NB4 (cell line): ENCODE measurements around the gene CRADD.
A peak's percentile ranks its signal among the peaks of the same experiment; 100 is the strongest.

Experiments
- DNase-seq: peaks from one replicate; pipeline ENCODE4 v3.0.0; 2010; ENCODE audit warnings: low read depth
- H3K4me3 ChIP-seq: one replicate; pipeline ENCODE4 v1.5.1; 2011; ENCODE audit warnings: mild to moderate bottlenecking, low read depth, low read length, moderate library complexity
- MAX ChIP-seq: IDR thresholded peaks from 2 replicates; pipeline ENCODE4 v1.6.1; 2011; ENCODE audit warnings: low read depth, low read length
- MYC ChIP-seq: IDR thresholded peaks from 2 replicates; pipeline ENCODE4 v1.6.1; 2011; ENCODE audit warnings: low read depth, low read length
- POLR2A ChIP-seq: IDR thresholded peaks from 2 replicates; pipeline ENCODE4 v1.6.1; 2011; ENCODE audit warnings: mild to moderate bottlenecking; ENCODE audit not compliant: insufficient read length; ENCODE audit errors: extremely low read depth
- TF ChIP-seq, protein P1 (sequence below): IDR thresholded peaks from one replicate; pipeline ENCODE4 v1.5.1; 2012; ENCODE audit warnings: low read depth, low read length

CRADD gene

GRCh38 chr12:93789767-93790166 lies 112.6 kb downstream of the CRADD start:
- DNase-seq: no peak
- TF ChIP-seq POLR2A: no peak
- TF ChIP-seq MAX: no peak
- TF ChIP-seq, protein P1, sequence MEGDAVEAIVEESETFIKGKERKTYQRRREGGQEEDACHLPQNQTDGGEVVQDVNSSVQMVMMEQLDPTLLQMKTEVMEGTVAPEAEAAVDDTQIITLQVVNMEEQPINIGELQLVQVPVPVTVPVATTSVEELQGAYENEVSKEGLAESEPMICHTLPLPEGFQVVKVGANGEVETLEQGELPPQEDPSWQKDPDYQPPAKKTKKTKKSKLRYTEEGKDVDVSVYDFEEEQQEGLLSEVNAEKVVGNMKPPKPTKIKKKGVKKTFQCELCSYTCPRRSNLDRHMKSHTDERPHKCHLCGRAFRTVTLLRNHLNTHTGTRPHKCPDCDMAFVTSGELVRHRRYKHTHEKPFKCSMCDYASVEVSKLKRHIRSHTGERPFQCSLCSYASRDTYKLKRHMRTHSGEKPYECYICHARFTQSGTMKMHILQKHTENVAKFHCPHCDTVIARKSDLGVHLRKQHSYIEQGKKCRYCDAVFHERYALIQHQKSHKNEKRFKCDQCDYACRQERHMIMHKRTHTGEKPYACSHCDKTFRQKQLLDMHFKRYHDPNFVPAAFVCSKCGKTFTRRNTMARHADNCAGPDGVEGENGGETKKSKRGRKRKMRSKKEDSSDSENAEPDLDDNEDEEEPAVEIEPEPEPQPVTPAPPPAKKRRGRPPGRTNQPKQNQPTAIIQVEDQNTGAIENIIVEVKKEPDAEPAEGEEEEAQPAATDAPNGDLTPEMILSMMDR: no peak
- TF ChIP-seq MYC: no peak
- H3K4me3 ChIP-seq: no peak overlapping the region

GRCh38 chr12:93790472-93791152 lies 113.4 kb downstream of the CRADD start:
- peak; percentile 37 for DNase-seq
- TF ChIP-seq, protein P1: no peak
- TF ChIP-seq POLR2A (no peak), MAX (no peak), MYC (no peak)
- no peak overlapping the region for H3K4me3 ChIP-seq

DNA sequence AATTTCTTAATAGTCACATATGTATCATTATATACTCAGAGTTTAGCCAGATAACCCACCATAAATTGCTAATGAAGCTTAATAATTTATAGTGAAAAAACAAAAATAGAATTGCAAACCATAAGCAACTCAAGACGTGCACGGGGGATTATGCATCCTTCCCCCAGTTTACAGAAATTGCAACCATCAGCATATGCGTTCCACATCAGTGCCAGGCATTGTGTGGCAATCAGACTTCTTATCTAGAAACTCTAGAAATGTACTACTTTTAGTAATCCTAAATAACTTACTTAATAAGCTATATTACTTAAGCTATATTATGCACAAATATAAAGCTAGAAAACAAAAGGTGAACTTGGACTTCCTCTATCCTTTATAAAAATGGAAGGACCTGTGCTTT lies 115.8 kb downstream of the CRADD start:
- H3K4me3 ChIP-seq: no peak overlapping the region
- DNase-seq: no peak
- no peak for TF ChIP-seq MAX
- TF ChIP-seq POLR2A: no peak
- TF ChIP-seq, protein P1: no peak
- no peak for TF ChIP-seq MYC

DNA sequence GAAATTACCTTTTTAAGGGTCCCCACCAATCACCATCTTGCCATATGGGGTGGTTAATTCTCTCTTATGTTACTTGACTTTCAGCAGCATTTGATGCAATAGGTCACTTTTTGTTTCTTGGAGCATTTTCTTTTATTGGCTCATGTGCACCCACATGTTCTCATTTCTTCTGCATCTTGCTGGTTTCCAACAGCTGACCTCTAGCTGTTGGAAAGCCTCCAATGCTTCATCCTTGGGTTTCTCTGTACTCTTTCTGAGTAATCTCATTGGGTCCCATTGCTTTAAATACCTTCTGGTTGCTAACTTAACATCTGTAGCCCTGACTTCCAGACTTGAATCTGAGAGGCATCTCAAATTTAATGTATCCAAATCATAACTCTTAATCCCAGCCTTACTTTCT lies 116.8 kb downstream of the CRADD start:
- DNase-seq: no peak
- TF ChIP-seq MAX: no peak
- no peak for TF ChIP-seq POLR2A
- TF ChIP-seq, protein P1: no peak
- no peak for TF ChIP-seq MYC
- no peak overlapping the region for H3K4me3 ChIP-seq

DNA sequence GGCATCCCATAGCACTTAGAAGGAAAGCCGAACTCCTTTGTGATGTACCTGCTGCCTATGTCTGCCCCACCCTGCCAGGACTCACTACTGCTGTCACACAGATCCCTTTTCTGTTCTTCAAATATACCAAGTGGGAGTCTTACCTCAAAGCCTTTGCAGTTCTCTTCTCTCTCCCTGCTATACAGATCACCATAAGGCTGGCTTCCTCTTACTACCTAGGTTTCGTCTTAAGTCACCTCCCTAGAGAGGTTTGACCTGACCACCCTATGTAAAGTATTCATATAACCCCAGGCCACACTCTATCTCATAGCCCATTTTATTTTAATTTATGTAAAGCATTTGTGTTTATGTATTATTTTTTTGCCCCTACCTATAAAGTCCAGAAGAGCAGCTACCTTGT lies 117.6 kb downstream of the CRADD start:
- no peak for DNase-seq
- no peak overlapping the region for H3K4me3 ChIP-seq

More for the DNA sequence above, 117.6 kb downstream of the CRADD start:
- no peak for TF ChIP-seq POLR2A
- no peak for TF ChIP-seq MAX
- TF ChIP-seq MYC: no peak
- TF ChIP-seq, protein P1: no peak
